HepG2 (cell line): Measurements from ENCODE around the gene SUMO1. TPM values are rescaled to one million over a fixed set of nuclear protein-coding genes. Genes with fewer than 3 reads are reported as not detected.

ENCODE experiments used
- ELF4 ChIP-seq: sonication (generic); formaldehyde crosslinking; IDR thresholded peaks from 2 replicates; pipeline ENCODE4 v1.5.0; 2020; ENCODE audit warnings: missing genetic modification reagents, mild to moderate bottlenecking, moderate library complexity, borderline replicate concordance
- GFI1 ChIP-seq: sonication (generic); formaldehyde crosslinking; IDR thresholded peaks from 2 replicates; pipeline ENCODE4 v1.5.0; 2020; ENCODE audit warnings: missing genetic modification reagents, mild to moderate bottlenecking, borderline replicate concordance
- HMGA1 ChIP-seq: sonication (generic); formaldehyde crosslinking; conservative IDR thresholded peaks from 2 replicates; pipeline ENCODE4 v1.4.0; 2020; ENCODE audit warnings: missing genetic modification reagents
- JUND ChIP-seq: sonication (generic); formaldehyde crosslinking; IDR thresholded peaks from 2 replicates; pipeline ENCODE4 v1.8.0; 2022; ENCODE audit warnings: mild to moderate bottlenecking, missing genetic modification reagents
- KDM6A ChIP-seq: IDR thresholded peaks from 2 replicates; pipeline ENCODE4 v1.6.1; 2016; ENCODE audit warnings: low read depth
- MTA1 ChIP-seq: sonication (generic); formaldehyde crosslinking; IDR thresholded peaks from 2 replicates; pipeline ENCODE4 v1.4.0; 2020; ENCODE audit warnings: missing genetic modification reagents, mild to moderate bottlenecking, borderline replicate concordance
- MZF1 ChIP-seq: sonication (generic); formaldehyde crosslinking; IDR thresholded peaks from 2 replicates; pipeline ENCODE4 v1.8.1; 2023; ENCODE audit warnings: mild to moderate bottlenecking, missing genetic modification reagents, borderline replicate concordance
- NCOA2 ChIP-seq: sonication (generic); formaldehyde crosslinking; IDR thresholded peaks from 2 replicates; pipeline ENCODE4 v1.8.0; 2022; ENCODE audit warnings: inconsistent platforms
- REPIN1 ChIP-seq: sonication (generic); formaldehyde crosslinking; IDR thresholded peaks from 2 replicates; pipeline ENCODE4 v1.8.0; 2022; ENCODE audit warnings: missing genetic modification reagents, low read depth, mild to moderate bottlenecking, borderline replicate concordance
- SAP130 ChIP-seq: IDR thresholded peaks from 2 replicates; pipeline ENCODE4 v1.6.1; 2016; ENCODE audit warnings: low read depth
- TBX2 ChIP-seq: sonication (generic); formaldehyde crosslinking; IDR thresholded peaks from 2 replicates; pipeline ENCODE4 v1.5.0; 2020; ENCODE audit warnings: missing genetic modification reagents, mild to moderate bottlenecking, borderline replicate concordance
- ZFAT ChIP-seq: sonication (generic); formaldehyde crosslinking; conservative IDR thresholded peaks from 2 replicates; pipeline ENCODE4 v1.8.1; 2023; ENCODE audit warnings: missing genetic modification reagents, inconsistent platforms
- ZNF230 ChIP-seq: sonication (generic); formaldehyde crosslinking; IDR thresholded peaks from 2 replicates; pipeline ENCODE4 v1.4.0; 2020; ENCODE audit warnings: mild to moderate bottlenecking, missing genetic modification reagents
- ZNF354B ChIP-seq: sonication (generic); formaldehyde crosslinking; IDR thresholded peaks from 2 replicates; pipeline ENCODE4 v1.8.0; 2022; ENCODE audit warnings: mild to moderate bottlenecking, missing genetic modification reagents
- ZSCAN25 ChIP-seq: sonication (generic); formaldehyde crosslinking; IDR thresholded peaks from 2 replicates; pipeline ENCODE4 v1.8.0; 2022; ENCODE audit warnings: mild to moderate bottlenecking, missing genetic modification reagents
- polyA plus RNA-seq, 8 experiments: library from polyadenylated mRNA; depleted of rRNA in 3 of 8; stranded (reverse) in 7 of 8; unstranded in 1 of 8; fragments of >200 nt; fragmentation: Illumina TruSeq in 4 of 8; extraction: Trizol in 4 of 8; gene quantifications; 2 replicates each; pipeline versions ENCODE4 v1.2.1 to v1.2.3, GENCODE V29; 2011 to 2016; ENCODE audit warnings: low read depth in 4 of 8, missing spikeins in 1 of 8, mixed read lengths in 1 of 8; ENCODE audit not compliant: insufficient read depth in 1 of 8
- total RNA-seq, 5 experiments: library from RNA; depleted of rRNA; stranded (reverse); fragments of >200 nt; fragmentation: Illumina TruSeq; extraction: Trizol; gene quantifications; 2 replicates each; pipeline ENCODE4 v1.2.3, GENCODE V29; 2016; ENCODE audit warnings: low read depth in 1 of 5
- TF ChIP-seq, protein P1 (sequence below): sonication (generic); formaldehyde crosslinking; IDR thresholded peaks from 2 replicates; pipeline ENCODE4 v1.4.0; 2020; ENCODE audit warnings: missing genetic modification reagents
- TF ChIP-seq, protein P2 (sequence below): fragments of 450-650 bp; IDR thresholded peaks from 2 replicates; pipeline ENCODE4 v1.6.1; 2017
- TF ChIP-seq, protein P3 (sequence below): sonication (generic); formaldehyde crosslinking; IDR thresholded peaks from 2 replicates; pipeline ENCODE4 v1.9.0; 2022; ENCODE audit warnings: low read depth, missing genetic modification reagents
- TF ChIP-seq, protein P4 (sequence below): sonication (generic); formaldehyde crosslinking; IDR thresholded peaks from 2 replicates; pipeline ENCODE4 v1.4.0; 2020; ENCODE audit warnings: mild to moderate bottlenecking, missing genetic modification reagents
- TF ChIP-seq, protein P5 (sequence below): sonication (generic); formaldehyde crosslinking; IDR thresholded peaks from 2 replicates; pipeline ENCODE4 v1.4.0; 2020; ENCODE audit warnings: missing genetic modification reagents

SUMO1 gene
- total and polyA plus RNA-seq, 2 of the 13 experiments (the other 11 are each of a cell fraction or from before 2014, with no cell fraction given), result 101 to 173 TPM

DNA sequence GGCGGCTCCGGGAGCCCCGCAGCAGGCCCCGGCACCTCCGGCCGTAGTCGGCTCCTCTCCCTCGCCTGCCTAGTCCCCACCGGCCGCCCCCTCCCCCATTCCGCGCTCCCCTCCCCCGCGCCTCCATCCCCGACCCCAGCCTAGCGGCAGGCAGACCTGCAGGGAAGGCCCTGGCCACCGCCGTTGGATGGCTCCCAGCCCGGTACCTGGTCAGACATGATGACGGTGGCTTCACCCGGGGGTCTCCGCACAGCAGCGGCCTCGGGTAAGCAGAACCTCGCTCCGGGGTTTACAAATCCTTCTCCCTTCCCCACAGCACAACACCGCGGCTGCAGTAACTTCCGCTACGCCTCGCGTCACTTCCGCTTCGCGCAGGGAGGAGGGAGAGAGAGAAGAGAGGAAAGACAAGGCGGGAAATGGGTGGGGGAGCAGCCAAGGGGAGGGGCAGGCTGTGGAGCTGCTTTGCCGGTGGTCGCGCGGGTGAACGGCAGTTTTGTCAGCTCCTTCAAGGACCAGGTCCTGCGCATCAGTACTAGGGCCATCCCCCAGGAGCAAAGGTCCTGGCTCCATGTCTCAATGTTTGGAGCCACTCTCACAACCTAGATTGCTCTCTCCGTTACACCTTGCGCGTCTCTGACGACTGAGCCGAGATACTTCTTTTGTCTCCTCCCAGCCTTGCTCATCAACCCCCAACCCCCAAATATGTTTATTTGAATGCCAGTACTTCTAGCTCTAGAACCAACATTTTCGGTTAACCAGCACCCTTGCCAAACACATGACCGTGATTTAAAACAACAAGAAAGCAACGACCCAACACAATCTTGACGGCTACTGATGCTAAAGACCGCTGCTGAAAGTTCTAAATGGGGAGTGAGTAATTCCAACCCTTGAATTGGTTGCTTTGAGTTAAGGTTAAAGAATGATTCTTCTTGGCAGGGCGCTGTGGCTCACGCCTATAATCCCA lies at the start of gene SUMO1 (continued):
- TF ChIP-seq, protein P1, sequence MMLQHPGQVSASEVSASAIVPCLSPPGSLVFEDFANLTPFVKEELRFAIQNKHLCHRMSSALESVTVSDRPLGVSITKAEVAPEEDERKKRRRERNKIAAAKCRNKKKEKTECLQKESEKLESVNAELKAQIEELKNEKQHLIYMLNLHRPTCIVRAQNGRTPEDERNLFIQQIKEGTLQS (CRISPR knock-in tag), result peak; percentile 34; the same call in 1 of the 2 replicates
- TF ChIP-seq, protein P2, sequence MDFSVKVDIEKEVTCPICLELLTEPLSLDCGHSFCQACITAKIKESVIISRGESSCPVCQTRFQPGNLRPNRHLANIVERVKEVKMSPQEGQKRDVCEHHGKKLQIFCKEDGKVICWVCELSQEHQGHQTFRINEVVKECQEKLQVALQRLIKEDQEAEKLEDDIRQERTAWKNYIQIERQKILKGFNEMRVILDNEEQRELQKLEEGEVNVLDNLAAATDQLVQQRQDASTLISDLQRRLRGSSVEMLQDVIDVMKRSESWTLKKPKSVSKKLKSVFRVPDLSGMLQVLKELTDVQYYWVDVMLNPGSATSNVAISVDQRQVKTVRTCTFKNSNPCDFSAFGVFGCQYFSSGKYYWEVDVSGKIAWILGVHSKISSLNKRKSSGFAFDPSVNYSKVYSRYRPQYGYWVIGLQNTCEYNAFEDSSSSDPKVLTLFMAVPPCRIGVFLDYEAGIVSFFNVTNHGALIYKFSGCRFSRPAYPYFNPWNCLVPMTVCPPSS, result no peak
- TF ChIP-seq, protein P3, sequence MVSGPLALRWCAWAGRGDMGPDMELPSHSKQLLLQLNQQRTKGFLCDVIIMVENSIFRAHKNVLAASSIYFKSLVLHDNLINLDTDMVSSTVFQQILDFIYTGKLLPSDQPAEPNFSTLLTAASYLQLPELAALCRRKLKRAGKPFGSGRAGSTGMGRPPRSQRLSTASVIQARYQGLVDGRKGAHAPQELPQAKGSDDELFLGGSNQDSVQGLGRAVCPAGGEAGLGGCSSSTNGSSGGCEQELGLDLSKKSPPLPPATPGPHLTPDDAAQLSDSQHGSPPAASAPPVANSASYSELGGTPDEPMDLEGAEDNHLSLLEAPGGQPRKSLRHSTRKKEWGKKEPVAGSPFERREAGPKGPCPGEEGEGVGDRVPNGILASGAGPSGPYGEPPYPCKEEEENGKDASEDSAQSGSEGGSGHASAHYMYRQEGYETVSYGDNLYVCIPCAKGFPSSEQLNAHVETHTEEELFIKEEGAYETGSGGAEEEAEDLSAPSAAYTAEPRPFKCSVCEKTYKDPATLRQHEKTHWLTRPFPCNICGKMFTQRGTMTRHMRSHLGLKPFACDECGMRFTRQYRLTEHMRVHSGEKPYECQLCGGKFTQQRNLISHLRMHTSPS, result 0 out of 2 replicates have a peak, but pooled peaks have one; percentile 27
- no peak for TF ChIP-seq JUND
- no peak for TF ChIP-seq MTA1 (CRISPR knock-in tag)
- no peak for TF ChIP-seq HMGA1 (CRISPR knock-in tag)
- TF ChIP-seq REPIN1, result peak; percentile 87
- TF ChIP-seq, protein P4, sequence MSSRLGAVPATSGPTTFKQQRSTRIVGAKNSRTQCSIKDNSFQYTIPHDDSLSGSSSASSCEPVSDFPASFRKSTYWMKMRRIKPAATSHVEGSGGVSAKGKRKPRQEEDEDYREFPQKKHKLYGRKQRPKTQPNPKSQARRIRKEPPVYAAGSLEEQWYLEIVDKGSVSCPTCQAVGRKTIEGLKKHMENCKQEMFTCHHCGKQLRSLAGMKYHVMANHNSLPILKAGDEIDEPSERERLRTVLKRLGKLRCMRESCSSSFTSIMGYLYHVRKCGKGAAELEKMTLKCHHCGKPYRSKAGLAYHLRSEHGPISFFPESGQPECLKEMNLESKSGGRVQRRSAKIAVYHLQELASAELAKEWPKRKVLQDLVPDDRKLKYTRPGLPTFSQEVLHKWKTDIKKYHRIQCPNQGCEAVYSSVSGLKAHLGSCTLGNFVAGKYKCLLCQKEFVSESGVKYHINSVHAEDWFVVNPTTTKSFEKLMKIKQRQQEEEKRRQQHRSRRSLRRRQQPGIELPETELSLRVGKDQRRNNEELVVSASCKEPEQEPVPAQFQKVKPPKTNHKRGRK (CRISPR knock-in tag), result no peak
- no peak for TF ChIP-seq ZFAT
- TF ChIP-seq, protein P5, sequence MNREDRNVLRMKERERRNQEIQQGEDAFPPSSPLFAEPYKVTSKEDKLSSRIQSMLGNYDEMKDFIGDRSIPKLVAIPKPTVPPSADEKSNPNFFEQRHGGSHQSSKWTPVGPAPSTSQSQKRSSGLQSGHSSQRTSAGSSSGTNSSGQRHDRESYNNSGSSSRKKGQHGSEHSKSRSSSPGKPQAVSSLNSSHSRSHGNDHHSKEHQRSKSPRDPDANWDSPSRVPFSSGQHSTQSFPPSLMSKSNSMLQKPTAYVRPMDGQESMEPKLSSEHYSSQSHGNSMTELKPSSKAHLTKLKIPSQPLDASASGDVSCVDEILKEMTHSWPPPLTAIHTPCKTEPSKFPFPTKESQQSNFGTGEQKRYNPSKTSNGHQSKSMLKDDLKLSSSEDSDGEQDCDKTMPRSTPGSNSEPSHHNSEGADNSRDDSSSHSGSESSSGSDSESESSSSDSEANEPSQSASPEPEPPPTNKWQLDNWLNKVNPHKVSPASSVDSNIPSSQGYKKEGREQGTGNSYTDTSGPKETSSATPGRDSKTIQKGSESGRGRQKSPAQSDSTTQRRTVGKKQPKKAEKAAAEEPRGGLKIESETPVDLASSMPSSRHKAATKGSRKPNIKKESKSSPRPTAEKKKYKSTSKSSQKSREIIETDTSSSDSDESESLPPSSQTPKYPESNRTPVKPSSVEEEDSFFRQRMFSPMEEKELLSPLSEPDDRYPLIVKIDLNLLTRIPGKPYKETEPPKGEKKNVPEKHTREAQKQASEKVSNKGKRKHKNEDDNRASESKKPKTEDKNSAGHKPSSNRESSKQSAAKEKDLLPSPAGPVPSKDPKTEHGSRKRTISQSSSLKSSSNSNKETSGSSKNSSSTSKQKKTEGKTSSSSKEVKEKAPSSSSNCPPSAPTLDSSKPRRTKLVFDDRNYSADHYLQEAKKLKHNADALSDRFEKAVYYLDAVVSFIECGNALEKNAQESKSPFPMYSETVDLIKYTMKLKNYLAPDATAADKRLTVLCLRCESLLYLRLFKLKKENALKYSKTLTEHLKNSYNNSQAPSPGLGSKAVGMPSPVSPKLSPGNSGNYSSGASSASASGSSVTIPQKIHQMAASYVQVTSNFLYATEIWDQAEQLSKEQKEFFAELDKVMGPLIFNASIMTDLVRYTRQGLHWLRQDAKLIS (CRISPR knock-in tag), result no peak
- 0 out of 2 replicates have a peak, but pooled peaks have one; percentile 75 for TF ChIP-seq MZF1 (CRISPR knock-in tag)
- TF ChIP-seq NCOA2 (CRISPR knock-in tag), result peak; percentile 54
- TF ChIP-seq SAP130 (CRISPR knock-in tag), result peak; percentile 95
- 0 out of 2 replicates have a peak, but pooled peaks have one; percentile 28 for TF ChIP-seq KDM6A
- 0 out of 2 replicates have a peak, but pooled peaks have one; percentile 61 for TF ChIP-seq ZNF354B (CRISPR knock-in tag)
- TF ChIP-seq ELF4 (CRISPR knock-in tag), result no peak; the same call in 1 of the 2 replicates
- TF ChIP-seq GFI1 (CRISPR knock-in tag), result peak; percentile 43; the same call in 1 of the 2 replicates
- TF ChIP-seq TBX2 (CRISPR knock-in tag), result peak; percentile 76
- TF ChIP-seq ZSCAN25, result peak; percentile 84
- peak; percentile 45; the same call in 1 of the 2 replicates for TF ChIP-seq ZNF230 (CRISPR knock-in tag)
